ENCODE results near the gene ACADVL.

DNA sequence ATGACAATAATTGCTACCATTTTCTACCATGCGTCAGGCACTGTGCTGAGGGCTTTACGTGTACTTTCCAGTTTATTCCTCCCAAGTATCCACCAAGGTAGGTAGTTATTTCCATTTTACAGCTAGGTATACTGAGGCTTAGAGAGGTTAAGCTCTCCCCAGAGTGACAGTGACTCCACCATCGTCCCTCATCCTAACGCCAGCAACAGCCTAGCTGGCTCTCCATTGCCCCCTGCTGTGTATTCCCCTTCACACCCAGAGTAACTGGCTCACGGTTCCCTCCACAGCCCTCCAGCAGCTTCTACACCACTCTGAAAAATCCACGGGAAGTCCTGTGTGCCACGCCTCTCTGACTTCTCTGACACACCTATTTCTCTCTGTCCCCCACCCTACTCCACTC is 33.5 kb upstream of the ACADVL start:
- TF ChIP-seq, protein P1, sequence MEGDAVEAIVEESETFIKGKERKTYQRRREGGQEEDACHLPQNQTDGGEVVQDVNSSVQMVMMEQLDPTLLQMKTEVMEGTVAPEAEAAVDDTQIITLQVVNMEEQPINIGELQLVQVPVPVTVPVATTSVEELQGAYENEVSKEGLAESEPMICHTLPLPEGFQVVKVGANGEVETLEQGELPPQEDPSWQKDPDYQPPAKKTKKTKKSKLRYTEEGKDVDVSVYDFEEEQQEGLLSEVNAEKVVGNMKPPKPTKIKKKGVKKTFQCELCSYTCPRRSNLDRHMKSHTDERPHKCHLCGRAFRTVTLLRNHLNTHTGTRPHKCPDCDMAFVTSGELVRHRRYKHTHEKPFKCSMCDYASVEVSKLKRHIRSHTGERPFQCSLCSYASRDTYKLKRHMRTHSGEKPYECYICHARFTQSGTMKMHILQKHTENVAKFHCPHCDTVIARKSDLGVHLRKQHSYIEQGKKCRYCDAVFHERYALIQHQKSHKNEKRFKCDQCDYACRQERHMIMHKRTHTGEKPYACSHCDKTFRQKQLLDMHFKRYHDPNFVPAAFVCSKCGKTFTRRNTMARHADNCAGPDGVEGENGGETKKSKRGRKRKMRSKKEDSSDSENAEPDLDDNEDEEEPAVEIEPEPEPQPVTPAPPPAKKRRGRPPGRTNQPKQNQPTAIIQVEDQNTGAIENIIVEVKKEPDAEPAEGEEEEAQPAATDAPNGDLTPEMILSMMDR (IDR thresholded peaks at IDR 0.05): peak; percentile 30; the same call in 1 of the 2 replicates
- TF ChIP-seq RFX5 (IDR thresholded peaks at IDR 0.05; ENCODE audit: low read length) (no peak), POLR2AphosphoS5 (IDR thresholded peaks at IDR 0.05; ENCODE audit: low read depth, low read length) (no peak), CHD2 (IDR thresholded peaks at IDR 0.05; ENCODE audit: low read length, partially characterized antibody) (no peak)
- TF ChIP-seq, protein P2, sequence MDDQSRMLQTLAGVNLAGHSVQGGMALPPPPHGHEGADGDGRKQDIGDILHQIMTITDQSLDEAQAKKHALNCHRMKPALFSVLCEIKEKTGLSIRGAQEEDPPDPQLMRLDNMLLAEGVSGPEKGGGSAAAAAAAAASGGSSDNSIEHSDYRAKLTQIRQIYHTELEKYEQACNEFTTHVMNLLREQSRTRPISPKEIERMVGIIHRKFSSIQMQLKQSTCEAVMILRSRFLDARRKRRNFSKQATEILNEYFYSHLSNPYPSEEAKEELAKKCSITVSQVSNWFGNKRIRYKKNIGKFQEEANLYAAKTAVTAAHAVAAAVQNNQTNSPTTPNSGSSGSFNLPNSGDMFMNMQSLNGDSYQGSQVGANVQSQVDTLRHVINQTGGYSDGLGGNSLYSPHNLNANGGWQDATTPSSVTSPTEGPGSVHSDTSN (IDR thresholded peaks at IDR 0.05): no peak
